ENCODE results near the gene ECHDC3.

DNA sequence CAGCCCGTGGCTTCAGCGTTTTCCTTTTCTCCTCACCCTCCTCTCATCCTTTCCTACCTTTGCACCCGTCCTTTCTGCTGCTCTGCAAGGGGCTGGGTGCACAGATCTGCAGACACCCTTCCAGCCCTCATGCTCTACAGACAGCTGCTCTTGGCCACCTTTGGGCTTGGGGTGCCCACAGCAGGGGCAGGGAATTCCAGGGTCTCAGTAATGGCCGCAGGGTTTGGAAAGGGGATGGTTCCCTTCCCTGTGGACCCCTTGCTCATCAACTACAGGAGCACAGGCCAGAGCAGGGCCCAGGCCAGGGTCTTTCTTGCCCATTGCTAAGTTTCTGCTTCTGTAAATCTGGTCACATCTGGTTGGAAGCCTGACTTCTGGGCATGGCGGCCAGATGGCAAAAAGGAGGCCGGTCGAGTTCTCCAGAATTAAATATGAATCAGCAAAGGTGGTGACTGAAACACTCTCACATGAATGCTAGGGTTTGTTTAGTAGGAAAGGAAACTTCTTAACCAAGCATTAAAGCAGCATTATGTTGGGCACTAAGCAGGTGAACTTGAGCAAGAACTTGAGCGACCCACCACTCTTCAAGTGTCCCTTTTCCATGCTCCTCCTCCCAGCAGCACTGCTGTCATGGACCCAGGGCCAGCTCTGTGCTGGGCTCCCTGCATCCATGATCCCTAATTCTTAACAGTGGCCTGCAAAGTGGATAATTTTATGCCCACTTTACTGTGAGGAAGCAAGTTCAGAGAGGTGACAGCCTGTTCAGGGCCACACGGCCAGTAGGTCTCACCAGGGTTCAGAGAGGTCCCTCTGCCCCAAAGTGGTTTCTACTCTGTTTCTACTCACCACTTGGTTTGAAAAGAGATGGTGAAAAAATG, 1.5 kb downstream of the ECHDC3 start:
- TF ChIP-seq, protein P1, sequence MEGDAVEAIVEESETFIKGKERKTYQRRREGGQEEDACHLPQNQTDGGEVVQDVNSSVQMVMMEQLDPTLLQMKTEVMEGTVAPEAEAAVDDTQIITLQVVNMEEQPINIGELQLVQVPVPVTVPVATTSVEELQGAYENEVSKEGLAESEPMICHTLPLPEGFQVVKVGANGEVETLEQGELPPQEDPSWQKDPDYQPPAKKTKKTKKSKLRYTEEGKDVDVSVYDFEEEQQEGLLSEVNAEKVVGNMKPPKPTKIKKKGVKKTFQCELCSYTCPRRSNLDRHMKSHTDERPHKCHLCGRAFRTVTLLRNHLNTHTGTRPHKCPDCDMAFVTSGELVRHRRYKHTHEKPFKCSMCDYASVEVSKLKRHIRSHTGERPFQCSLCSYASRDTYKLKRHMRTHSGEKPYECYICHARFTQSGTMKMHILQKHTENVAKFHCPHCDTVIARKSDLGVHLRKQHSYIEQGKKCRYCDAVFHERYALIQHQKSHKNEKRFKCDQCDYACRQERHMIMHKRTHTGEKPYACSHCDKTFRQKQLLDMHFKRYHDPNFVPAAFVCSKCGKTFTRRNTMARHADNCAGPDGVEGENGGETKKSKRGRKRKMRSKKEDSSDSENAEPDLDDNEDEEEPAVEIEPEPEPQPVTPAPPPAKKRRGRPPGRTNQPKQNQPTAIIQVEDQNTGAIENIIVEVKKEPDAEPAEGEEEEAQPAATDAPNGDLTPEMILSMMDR (IDR thresholded peaks at IDR 0.05): no peak
- TF ChIP-seq EZH2phosphoT487 (IDR thresholded peaks at IDR 0.05) (no peak), EZH2 (IDR thresholded peaks at IDR 0.05) (no peak)

All from neural progenitor cell (in vitro differentiated cells).